ENCODE results near the gene EPM2A. TPM values are rescaled to one million over a fixed set of nuclear protein-coding genes. Genes with fewer than 3 reads are reported as not detected.

The EPM2A gene
- total and polyA plus RNA-seq, 8 donors, result 3.4 to 60.8 (median 17.2) TPM

DNA sequence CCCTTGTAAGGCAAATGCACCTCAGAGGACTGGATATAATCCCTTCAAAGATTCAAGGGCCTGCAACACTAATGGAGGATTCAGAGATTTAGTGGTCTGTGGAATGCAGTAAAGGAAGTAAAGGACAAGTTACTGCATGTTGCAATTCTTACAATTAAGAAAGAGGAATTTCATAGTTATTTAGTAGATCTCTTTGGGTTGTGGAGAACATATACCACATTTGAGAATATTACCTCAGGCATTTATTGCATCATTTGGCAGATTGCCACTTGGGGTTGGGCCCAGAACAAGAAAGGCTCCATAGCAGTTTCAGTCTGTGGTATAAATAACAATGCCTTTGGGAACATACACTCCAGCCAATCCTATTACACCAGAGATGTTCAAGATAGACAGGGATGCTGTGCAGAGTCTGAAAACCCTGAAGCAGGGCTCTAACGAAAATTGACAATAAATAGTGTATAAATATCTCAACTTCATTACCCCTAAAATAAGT, 20.9 kb upstream of the EPM2A start:
- Histone ChIP-seq H3K4me1 (no peaks in the 10 kb centered on the region), H3K27ac (no peak overlapping the region), H3K4me3 (no peak overlapping the region), H3K36me3 (no peaks in the 10 kb centered on the region), H3K9me3 (no peaks in the 10 kb centered on the region), H3K27me3 (no peaks in the 10 kb centered on the region)
- 29 to 67% (median 39%) methylated on average over 1 of the region's 1 CpG for WGBS, 5 donors
- DNase-seq, result peak in 1 of 2 donors; percentile 53
- TF ChIP-seq EP300 (IDR thresholded peaks at IDR 0.05) (no peak), POLR2A (IDR thresholded peaks at IDR 0.05) (no peak), POLR2AphosphoS5 (IDR thresholded peaks at IDR 0.05) (no peak), CTCF (IDR thresholded peaks at IDR 0.05) (no peak)
- intact Hi-C loops (cut with DNase I; ENCODE audit: low total_unique reads), result no loop called here

DNA sequence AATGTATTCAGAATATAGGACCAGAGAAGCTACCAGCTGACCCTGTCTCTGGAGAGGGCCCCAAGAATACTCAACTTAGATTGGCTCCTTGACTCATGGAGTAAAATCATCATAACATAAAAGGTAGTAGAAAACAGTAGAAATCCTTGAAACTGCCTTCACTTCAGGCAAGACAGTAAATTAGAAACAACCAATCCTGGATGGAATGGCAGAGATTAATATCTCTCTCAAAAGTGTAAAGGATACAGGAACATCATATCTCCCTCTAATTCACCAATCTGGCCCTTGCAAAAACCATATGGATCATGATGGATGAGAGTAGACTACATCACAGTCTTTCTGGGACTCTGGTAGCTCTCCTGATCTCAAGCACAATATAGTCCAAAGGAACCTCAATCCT, 20.4 kb upstream of the EPM2A start:
- Histone ChIP-seq H3K27me3 (no peaks in the 10 kb centered on the region), H3K4me1 (no peaks in the 10 kb centered on the region), H3K4me3 (no peak overlapping the region), H3K9me3 (no peaks in the 10 kb centered on the region), H3K27ac (no peak overlapping the region), H3K36me3 (no peaks in the 10 kb centered on the region)
- DNase-seq, result no peak
- intact Hi-C loops (cut with DNase I; ENCODE audit: low total_unique reads), result no loop called here
- TF ChIP-seq CTCF (IDR thresholded peaks at IDR 0.05) (no peak), POLR2AphosphoS5 (IDR thresholded peaks at IDR 0.05) (no peak), EP300 (IDR thresholded peaks at IDR 0.05) (no peak), POLR2A (IDR thresholded peaks at IDR 0.05) (no peak)

DNA sequence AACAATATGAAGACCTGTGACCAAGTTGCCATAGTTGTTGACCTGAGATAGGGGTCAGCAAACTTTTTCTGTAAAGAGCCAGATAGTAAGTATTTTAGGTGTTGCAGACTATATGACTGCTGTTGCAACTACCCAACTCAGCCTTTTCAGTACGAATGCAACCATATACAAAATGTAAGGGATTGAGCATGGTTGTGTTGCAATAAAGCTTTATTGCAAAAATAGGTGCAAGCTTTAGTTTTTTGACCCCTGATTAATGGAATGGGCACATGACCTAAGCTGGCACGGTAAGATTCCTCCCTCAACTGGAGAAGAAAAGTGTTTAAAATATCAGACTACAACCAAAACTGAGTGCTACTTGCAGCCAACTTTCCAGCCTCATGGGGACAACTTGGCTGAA, 17.3 kb upstream of the EPM2A start:
- no peak for DNase-seq
- no peak for TF ChIP-seq POLR2AphosphoS5 (IDR thresholded peaks at IDR 0.05)
- TF ChIP-seq CTCF (IDR thresholded peaks at IDR 0.05), result no peak
- no peak for TF ChIP-seq POLR2A (IDR thresholded peaks at IDR 0.05)
- no peak for TF ChIP-seq EP300 (IDR thresholded peaks at IDR 0.05)
- H3K36me3 ChIP-seq, result no peaks in the 10 kb centered on the region
- no peak overlapping the region for H3K27ac ChIP-seq
- no peaks in the 10 kb centered on the region for H3K9me3 ChIP-seq
- WGBS, 5 donors, result 74 to 86% (median 83%) methylated on average over 2 of the region's 2 CpGs
- intact Hi-C loops (cut with DNase I; ENCODE audit: low total_unique reads), result no loop called here
- H3K4me3 ChIP-seq, result no peak overlapping the region
- H3K4me1 ChIP-seq, result peaks cover 0 to 7% (median 0%) of the 10 kb centered on the region in 4 donors
- H3K27me3 ChIP-seq, result no peaks in the 10 kb centered on the region

GRCh38 chr6:145749632-145750031, 14.3 kb upstream of the EPM2A start:
- peaks cover 0 to 7% (median 0%) of the 10 kb centered on the region in 4 donors for H3K4me1 ChIP-seq
- H3K9me3 ChIP-seq, result no peaks in the 10 kb centered on the region
- intact Hi-C loops (cut with DNase I; ENCODE audit: low total_unique reads), result loop anchor here (10.0 kb wide), 1 partner anchor 55 kb away; no protein-coding TSS in a partner anchor
- DNase-seq, result no peak
- 50 to 80% (median 73%) methylated on average over 1 of the region's 1 CpG for WGBS, 5 donors
- no peak overlapping the region for H3K4me3 ChIP-seq
- no peaks in the 10 kb centered on the region for H3K27me3 ChIP-seq
- H3K27ac ChIP-seq, result no peak overlapping the region
- no peak for TF ChIP-seq CTCF (IDR thresholded peaks at IDR 0.05)
- TF ChIP-seq POLR2A (IDR thresholded peaks at IDR 0.05), result no peak
- TF ChIP-seq EP300 (IDR thresholded peaks at IDR 0.05), result no peak
- TF ChIP-seq POLR2AphosphoS5 (IDR thresholded peaks at IDR 0.05), result no peak
- H3K36me3 ChIP-seq, result no peaks in the 10 kb centered on the region

Measured in stomach (tissue), 9 donors.